ENCODE measurements around the gene PNPLA8. TPM values are rescaled to one million over a fixed set of nuclear protein-coding genes. Genes with fewer than 3 reads are reported as not detected.

The PNPLA8 gene
- total RNA-seq, 1 donor from 2014 or later = 27.4 TPM

- Histone ChIP-seq H3K4me3 (peak overlapping the region; percentile 49), H3K27ac (no peak overlapping the region), H3K9me3 (no peaks in the 10 kb centered on the region), H3K4me1 (peaks cover 12% of the 10 kb centered on the region), H3K27me3 (peaks cover 63% of the 10 kb centered on the region), H3K36me3 (no peaks in the 10 kb centered on the region)
- no peak for DNase-seq
- no peak for TF ChIP-seq CTCF (IDR thresholded peaks at IDR 0.05)
- intact Hi-C loops (cut with DNase I) = no loop called here
- ATAC-seq = no peak
Measured at GRCh38 chr7:108456845-108457540, 68.9 kb downstream of the PNPLA8 start.

- intact Hi-C loops (cut with DNase I) = no loop called here
- Histone ChIP-seq H3K27ac (no peak within 1 kb of the TSS), H3K4me3 (peak within 1 kb of the TSS; percentile 49), H3K27me3 (peaks cover 70% of the 10 kb centered on the region), H3K4me1 (peaks cover 12% of the 10 kb centered on the region), H3K9me3 (no peaks in the 10 kb centered on the region), H3K36me3 (no peaks in the 10 kb centered on the region)
- no peak for TF ChIP-seq CTCF (IDR thresholded peaks at IDR 0.05)
- DNase-seq (peak; percentile 71), ATAC-seq (peak; percentile 37)
Measured at GRCh38 chr7:108455998-108456677, 69.8 kb downstream of the PNPLA8 start, which contains the start of gene NRCAM. Gene NRCAM (minus strand): TSS chr7:108456436. CDS start chr7:108240064, 216,372 bp downstream.

- Histone ChIP-seq H3K36me3 (no peaks in the 10 kb centered on the region), H3K27ac (no peak overlapping the region), H3K27me3 (peaks cover 72% of the 10 kb centered on the region), H3K4me1 (peaks cover 12% of the 10 kb centered on the region), H3K4me3 (peak overlapping the region; percentile 49), H3K9me3 (no peaks in the 10 kb centered on the region)
- no peak for TF ChIP-seq CTCF (IDR thresholded peaks at IDR 0.05)
- peak; percentile 62 for ATAC-seq
- DNase-seq = peak; percentile 61
- intact Hi-C loops (cut with DNase I) = no loop called here
Measured at GRCh38 chr7:108455551-108455997, 70.4 kb downstream of the PNPLA8 start.

GRCh38 chr7:108454674-108455550 lies 71.0 kb downstream of the PNPLA8 start:
- Histone ChIP-seq H3K4me1 (peaks cover 12% of the 10 kb centered on the region), H3K27me3 (peaks cover 74% of the 10 kb centered on the region), H3K36me3 (no peaks in the 10 kb centered on the region), H3K9me3 (no peaks in the 10 kb centered on the region), H3K4me3 (peak overlapping the region; percentile 49), H3K27ac (no peak overlapping the region)
- intact Hi-C loops (cut with DNase I) = no loop called here
- ATAC-seq (peak; percentile 22), DNase-seq (peak; percentile 63)
- TF ChIP-seq CTCF (IDR thresholded peaks at IDR 0.05) = no peak

GRCh38 chr7:108454317-108454673 lies 71.6 kb downstream of the PNPLA8 start:
- Histone ChIP-seq H3K27me3 (peaks cover 74% of the 10 kb centered on the region), H3K4me1 (peaks cover 12% of the 10 kb centered on the region), H3K4me3 (peak overlapping the region; percentile 49), H3K9me3 (no peaks in the 10 kb centered on the region), H3K36me3 (no peaks in the 10 kb centered on the region), H3K27ac (no peak overlapping the region)
- no peak for ATAC-seq
- no peak for TF ChIP-seq CTCF (IDR thresholded peaks at IDR 0.05)
- intact Hi-C loops (cut with DNase I) = no loop called here
- DNase-seq = no peak

Data from upper lobe of right lung (tissue), 1 donor.